Measurements from ENCODE around the gene CHN1. TPM values are rescaled to one million over a fixed set of nuclear protein-coding genes. Genes with fewer than 3 reads are reported as not detected.

CHN1 gene
- total RNA-seq, 1 donor from 2014 or later, result 1.8 TPM

DNA sequence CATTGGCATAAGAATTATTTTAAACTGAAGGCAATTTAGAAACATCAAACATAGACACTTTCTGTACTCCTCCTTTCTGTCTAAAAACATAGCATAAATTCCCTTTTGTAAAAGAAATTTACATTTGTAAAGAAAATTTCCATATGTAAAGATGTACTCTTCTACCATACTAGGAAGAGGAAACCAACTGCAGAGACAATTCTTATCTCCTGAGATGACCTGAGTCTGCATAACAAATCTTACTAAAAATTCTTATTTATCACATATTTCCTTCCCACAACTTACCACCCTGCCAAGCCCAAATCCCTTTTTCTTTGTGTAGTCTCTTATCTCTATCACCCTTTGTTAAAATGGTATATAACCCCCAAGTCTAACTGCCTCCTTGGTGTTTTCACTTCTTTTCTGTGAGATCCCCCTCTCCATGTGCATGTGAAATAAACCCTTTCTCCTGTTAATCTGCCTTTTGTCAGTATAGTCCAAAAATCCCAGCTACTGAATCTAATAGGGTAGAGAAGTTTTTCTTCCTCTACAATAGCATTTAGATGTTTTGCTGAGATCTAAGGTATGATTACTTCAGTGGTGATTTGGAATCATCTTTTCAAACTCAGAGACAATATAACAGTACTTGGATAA lies 81.0 kb downstream of the CHN1 start:
- no peak for ATAC-seq

DNA sequence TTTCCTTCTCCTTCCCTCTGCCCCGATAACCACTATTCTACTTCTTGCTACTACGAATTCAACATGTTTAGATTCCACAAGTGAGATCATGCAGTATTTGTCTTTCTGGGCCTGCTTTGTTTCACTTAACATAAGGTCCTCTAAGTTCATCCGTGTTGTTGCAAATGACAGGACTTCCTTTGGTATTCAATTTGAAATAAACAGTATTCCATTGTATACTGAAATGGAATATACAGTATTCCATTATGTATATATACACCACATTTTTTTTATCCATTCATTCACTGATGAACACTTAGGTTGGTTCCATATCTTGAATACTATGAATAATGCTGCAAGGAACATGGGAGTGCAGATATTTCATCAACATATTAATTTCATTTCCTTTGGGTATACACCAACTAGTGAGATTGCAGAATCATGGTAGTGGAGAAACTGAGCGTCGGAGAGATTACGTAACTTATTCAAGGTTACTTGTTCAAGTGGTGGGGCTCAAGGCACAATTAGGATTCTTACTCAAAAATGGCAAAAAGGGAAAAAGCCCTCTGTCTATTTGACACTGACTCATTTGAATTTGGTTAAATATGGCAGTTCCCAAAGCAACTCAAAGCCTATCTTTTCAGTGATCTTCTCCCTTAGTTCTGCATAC lies 85.1 kb downstream of the CHN1 start:
- no peak for ATAC-seq

DNA sequence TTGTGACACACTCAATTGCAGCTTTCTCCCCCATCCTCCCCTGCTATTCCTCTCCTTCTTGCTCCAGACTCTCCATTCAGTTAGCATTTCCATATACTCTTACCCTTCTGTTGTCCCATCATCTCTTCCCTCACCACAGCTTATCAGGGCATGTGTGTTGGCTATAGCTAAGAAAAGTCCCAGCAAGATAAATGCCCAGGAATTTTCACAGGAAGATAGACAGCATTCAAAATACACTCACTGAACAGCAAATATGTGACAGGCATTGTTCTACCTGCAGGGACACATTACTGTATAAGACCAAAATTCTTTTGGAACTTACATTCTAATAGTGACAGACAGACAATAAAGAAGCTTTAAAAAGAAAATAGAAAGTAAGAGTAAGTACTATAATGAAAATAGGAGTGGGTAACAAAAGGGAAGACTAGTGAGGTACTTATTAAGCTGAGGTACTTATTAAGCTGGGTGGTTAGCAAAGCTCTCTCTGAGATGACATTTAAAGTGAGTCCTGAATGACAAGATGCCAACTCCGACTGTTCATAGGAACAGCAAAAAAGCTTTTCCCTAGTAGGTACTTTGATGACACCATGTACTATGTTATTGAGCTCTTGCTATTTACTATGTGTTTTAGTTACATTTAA lies 86.2 kb downstream of the CHN1 start:
- no peak for ATAC-seq

DNA sequence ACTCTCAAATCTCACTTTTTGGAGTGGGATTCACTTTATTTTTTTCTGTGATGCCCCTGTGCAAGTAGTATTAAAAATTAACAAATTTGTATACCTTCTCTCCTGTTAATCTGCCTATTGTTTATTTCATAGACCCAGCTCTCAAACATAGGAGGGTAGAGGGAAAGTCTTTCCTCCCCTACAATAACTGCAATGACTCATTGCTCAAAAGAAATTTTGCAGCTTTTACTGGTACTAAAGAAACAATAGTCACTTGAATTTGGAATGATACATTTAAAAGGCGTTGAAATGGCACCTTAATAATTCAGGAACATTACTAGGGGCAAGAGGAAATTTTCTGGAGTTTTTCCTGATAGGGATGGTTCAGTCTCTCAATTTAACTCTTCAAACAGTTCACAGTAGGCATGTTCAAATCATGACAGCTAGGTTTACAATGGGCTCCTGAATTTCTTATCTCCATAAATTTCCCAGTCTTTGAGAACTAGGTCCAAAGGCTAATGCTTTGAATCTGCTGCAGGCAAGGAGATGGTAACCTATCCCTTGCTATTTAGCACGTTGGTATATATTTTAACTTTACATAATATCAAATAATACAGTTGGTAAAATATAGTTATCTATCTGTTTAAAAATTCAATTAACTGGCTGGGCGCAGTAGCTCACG lies 88.8 kb downstream of the CHN1 start:
- no peak for ATAC-seq

DNA sequence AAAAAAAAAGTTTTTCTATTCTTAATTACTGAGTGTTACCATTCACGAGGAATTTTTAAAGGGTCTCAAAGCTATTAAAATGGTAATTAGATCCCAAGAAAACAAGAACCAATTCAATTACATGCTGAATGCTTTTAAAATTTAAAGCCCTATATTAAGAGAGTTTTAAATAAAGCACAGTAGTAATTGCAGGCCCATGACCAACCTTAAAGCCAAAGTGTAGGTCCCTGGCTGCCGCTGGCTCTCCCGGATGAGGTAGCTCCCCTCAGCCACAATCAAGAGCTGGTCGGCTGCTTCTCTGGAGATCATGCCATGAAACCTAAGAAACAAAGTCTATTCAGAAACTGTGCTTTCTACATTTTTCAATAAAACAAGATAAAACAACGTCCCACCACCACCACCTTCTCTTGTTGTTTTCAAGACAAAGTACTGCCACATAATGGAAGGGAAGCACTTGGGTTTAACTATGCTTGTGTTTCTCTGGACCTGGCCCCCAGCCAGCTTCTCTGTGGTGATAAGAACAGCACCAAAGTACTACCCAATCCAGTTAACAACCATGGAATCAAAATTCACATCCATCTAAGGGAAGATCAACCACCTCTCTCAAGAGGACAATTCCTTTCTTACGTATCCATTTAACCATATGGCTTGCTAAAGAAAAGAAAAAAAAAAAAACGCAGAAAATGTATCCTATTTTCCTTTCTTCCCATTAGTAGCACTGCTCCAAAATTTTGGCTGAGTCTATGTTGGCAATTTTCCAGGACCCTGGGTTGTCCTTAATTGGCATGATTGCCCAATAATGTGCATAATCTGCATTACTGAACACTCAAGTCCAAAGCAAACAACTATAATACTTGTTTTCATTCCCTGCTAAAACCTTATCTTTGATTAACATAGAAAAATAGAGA lies 90.1 kb downstream of the CHN1 start:
- no peak for ATAC-seq

DNA sequence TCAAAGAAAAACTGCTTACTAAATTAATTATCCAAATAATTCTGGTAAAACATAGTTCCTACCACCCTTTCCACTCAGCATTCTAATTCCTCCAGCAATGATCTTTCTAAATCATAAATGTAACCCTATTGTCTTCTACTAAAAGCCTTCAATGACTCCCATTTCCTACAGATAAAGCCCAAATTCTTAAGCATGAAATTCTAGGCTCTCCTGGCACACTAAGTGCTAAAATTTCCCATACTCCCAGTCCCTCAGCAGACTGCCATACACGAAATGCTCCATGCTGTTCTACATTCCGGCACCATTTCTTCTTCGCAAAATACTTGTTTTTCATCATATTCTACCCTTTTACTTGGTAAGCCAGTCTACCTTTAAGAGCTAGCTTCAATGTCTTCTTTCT lies 96.9 kb downstream of the CHN1 start:
- no peak for ATAC-seq

DNA sequence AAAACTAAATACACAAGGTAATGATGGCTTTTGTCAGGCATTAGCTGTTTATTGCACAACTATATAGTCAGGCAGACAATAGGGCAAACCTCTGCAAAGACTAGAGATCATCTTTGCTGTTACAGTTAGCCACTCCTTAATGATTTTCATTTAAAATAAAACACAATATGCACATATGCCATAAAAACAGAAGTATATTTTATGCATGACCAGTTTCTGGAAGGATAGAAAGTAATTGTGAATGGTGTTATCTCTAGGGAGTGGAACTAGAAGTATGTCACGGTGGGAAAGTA lies 102.0 kb downstream of the CHN1 start:
- no peak for ATAC-seq

DNA sequence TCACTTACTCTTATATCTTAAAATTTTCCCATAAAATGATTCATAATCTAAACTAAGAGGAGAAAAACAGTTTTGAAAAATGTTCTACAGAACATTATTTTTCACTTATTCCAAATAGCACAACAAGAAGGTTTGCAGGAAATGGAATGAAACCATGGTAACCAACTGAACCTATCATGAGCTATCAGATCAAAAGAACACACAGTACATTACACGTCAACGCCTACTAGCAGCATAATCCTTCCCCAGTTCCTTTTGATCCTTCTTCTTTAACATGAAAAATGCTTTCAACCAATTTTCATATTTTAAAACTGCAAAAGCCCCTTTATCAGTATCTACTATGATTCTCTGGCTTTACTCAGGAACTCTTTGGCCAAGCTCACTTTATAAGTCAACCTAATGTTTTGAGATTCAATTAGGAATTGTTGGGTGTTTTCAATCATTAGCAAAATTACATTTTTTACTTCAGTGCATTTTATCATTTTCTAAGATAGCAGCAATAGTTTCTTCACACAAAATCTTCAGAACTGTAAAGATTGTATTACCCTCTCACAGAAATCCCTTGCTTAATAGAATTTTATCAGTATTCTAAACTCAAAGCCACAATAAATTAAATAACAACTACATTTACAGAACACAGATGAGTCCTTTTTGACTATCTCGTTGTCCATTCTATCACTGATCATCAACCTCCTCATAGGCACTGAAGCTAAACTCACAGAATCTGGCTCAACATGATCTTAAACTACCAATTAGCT lies 102.5 kb downstream of the CHN1 start:
- ATAC-seq, result no peak

DNA sequence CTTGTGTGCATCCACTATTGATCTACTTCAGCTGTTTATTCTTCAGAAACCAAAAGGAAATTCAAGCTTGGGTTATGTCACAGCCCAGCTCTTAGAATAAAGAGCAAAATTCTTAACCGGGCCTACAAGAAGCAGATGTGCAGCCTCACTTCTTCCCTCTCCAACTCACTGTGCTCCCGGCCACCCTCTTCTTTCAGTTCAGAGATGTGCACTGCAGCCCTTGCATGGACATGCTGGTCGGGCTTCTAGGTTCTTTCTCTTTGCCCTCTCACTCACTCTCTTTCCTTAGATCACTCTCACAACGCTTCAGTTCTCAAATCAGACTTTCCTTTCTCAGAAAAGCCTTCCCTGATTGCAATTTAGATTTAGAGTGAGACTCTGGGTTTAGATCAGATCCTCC lies 104.1 kb downstream of the CHN1 start:
- ATAC-seq, result no peak

DNA sequence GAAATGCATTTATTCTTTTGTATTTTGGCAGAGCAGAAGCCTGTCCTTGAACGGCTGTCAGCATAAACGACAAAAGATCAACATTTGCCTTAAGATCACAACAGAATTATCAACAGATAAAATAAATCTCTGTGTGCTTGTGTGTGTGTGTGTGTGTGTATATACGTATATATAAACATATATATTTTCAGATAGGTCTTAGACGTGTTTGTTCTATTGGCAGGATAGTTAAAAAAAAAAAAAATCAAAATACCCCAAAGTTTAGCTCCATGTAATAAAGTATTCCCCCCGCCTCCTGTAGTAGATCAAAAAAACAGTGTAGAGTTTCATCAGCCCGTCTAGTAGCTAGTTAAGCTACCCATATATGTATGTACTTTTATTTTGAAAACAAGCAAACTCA lies 107.9 kb downstream of the CHN1 start:
- ATAC-seq, result no peak

DNA sequence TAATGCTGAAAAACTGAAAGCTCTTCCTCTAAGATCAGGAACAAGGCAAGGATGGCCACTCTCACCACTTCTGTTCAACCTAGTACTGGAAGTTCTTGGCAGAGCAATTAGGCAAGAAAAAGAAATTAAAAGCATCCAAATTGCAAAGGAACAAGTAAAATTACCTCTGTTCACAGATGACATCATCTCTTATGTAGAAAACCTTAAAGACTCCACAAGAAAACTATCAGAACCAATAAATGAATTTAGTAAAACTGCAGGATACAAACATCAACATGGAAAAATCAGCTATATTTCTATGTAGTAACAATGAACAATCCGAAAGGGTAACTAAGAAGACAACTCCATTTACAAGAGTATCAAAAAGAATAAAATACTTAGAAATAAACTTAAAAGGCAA lies 112.2 kb downstream of the CHN1 start:
- ATAC-seq, result no peak

DNA sequence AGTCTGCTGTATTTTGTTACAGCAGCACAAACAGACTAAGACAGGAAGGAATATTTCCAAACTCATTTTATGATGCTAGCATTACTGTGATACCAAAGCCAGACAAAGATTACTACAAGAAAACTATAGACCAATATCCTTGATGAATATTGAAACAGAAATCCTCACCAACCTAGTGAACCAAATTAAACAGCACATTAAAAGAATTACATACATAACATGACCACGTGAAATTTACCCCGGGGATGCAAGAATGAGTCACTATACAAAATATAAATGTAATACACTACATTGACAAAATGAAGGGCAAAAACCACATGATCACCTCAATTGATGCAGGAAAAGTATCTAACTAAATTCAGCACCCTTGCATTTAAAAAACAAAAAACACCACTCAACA lies 112.6 kb downstream of the CHN1 start:
- no peak for ATAC-seq

DNA sequence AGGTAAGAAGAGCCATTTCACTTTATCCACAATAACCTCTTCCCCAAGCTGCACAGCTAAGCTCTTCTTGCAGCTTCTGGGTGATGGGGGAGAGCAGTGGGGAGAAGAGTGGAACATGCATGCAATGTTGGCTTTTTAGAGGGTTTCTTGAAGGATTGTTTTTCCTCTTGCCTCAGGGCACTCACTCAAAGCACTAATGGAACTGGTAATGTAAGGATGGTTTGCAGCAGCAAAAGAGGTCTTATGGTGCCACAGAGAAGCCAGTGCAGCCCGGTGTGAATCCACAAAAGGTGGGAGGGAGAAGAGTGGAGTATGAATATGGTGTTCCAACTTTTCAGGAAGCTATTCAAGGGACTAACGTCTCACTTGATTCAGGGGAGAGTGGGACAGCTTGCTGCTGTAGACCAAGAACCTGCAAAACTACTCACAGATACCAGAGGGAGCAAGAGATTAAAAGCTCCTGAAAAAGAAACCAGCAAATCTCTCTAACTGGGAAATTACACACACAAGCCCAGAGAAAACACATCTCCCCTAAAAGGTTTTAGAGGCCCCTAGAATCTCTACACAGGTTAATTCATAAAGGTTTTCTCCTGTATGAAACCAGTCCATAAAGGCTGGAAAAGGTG lies 116.4 kb downstream of the CHN1 start:
- ATAC-seq, result no peak

DNA sequence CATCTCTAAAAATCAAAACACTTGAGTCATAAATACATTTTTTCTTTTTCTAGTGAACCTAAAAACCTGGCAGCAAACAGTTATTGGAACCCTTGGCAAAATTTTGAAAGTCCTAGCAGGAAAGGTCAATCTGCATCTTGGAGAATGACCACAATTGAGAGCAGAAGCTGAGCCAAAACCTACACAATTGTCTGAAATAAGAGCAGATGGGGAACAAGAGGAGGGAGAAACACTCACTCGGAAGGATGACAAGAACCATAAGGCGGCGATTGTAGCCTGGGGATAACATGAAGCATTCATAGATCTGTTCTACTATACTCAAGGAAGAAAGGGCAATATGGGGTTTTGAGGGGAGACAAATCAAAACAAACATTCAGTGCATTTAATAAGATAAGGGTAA lies 117.0 kb downstream of the CHN1 start:
- no peak for ATAC-seq

DNA sequence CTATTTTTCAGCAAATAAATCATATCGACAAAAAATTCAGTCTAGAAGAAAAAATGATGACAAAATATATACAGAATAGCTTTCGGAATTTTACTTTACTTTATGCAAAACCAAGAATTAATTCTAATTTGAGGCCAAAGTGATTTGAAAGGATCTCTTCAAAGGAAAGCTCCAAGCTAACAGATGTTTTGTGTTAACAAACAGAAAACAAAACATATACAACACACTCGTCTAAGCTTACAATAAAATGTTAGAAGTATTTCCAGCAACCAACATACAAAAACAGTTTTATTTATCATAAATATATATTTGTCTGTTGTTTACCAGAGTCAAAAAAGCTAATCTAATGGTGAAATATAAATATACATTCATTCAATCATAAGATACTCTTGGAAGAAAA lies 122.8 kb downstream of the CHN1 start:
- no peak for ATAC-seq

DNA sequence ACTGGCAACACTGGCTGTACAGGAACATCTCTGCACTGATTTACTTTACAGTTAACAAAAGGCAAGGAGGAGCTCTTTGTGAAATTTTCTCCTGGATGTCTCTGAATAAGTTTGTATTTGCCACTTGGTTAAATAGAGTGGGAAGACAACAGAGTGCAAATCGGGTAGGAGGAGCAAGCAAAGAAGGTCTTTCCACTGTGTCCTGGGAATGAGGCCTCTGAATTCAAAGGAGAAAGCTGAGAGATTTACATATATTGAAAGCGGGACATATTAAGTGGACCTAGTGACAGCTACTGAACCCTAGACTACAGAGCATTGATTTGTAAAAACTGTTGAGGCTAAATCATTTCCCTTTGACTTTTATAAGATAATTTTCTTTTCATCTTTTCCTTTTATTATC lies 123.5 kb downstream of the CHN1 start:
- no peak for ATAC-seq

DNA sequence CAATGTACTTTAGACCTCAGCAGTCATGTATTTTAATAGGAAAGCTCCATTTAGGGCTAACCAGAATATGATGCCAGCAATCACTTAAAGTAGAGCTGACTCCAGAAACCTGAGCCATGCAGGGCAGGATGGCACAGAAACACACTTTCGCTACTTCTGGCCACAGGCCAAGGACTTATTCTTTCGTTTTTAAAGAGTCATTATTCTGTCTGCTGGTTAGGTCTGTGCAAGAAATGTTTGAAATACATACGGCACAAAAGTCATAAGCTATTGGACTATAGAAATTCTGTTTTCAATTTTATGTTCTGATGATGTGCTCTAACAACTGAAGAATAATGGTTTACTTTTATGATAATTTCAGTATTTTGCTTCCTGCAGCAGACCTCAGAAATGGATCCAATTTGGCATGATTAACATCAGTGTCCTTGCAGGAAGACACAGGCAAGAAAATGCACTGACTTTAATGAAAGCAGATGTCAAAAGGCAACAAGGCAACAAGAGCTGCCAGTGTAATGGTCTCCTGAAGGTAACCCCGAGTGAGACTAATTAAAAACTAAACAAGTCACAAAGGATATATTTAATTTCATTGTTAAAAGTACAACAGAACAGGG lies 126.5 kb downstream of the CHN1 start:
- ATAC-seq, result no peak

DNA sequence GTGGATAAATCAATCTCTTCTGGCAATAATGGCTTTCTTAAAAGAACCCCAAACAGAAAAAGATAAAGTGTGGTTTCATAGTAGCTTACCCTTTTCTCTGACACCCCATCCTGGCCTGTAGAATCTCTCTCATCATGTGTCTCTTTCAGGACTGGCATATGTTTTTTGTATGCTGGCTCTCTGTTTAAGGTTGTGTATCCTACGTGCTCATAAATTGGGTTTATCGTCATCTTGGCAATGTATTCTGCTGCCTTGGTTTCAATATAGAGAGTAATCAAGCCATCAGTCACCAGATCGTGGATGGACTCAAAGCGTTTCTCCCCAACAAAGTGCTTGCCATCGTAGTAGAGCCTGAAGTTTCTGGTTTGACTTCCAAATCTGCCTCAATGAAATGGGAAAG lies 127.4 kb downstream of the CHN1 start:
- no peak for ATAC-seq

DNA sequence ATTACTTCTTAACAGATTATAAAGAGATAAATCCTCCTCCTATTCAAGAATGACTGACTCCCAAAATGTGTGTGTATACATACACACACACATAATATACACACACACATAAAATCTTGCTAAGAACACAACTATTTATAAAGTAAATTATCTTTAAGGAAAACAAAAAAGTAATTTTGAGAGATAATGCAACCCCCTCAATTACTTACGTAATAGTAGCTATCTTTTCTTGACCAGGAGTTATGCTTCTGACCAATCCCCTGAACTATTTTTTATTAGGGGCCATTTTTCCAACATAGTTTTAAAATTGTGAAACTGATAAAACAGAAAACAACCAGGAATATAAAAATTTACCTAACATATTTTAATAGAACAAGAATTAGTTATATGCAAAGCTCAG lies 127.9 kb downstream of the CHN1 start:
- no peak for ATAC-seq

DNA sequence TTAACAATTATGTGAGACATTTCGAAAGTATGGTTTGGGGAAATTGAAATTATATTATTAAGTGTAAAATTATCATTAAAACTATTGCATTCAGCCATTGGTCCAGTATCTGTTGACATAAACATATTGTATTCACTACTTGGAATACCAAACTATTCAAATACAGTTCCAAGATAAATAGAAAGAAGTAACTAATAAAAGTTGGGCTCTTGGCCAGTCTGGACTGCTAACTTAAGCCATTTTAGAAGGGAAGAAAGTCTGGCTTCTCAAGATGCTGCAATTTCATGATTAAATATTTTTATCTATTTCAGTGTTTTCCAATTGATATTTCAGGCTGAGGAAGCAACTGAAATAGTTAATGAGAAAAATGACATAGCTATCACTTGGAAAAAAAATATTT lies 131.1 kb downstream of the CHN1 start:
- no peak for ATAC-seq

DNA sequence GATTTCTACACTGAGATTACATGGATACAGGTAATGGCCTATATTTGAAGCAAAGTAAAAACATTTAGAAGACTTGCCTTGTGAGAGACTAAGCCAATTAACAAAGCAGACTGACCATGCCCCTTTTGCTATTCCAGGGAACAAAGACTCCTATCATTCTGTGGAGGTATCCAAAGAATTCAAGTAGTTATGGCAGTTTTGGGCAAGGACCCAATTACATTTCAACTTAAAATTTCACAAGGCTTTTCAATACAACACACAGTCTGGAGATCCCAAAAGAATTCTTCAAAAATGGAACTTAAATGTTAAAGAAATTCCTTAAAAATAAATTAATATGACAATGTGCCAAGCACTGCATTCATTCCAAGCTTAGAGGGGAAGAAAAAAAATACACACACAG lies 131.7 kb downstream of the CHN1 start:
- ATAC-seq, result no peak
